CD4-positive, alpha-beta T cell (primary cell): Measurements from ENCODE around the gene SLC26A5. TPM values are rescaled to one million over a fixed set of nuclear protein-coding genes. Genes with fewer than 3 reads are reported as not detected.

Experiments
- ATAC-seq: fragments of 200-7000 bp; cut with Tn5 transposase; one replicate; pipeline ENCODE4 v1.10.0; 2022; ENCODE audit warnings: mild to moderate bottlenecking; ENCODE audit not compliant: poor library complexity
- CTCF ChIA-PET: fragments of 350-600 bp; sonication (Branson Sonifier 250); formaldehyde crosslinking; loops from one replicate; lab custom pipeline; 2021; ENCODE audit warnings: antibody characterized with exemption, inconsistent platforms; lab: Charles Lee
- POLR2A ChIA-PET: fragments of 350-600 bp; sonication (Branson Sonifier 250); formaldehyde crosslinking; loops from one replicate; lab custom pipeline; 2021; ENCODE audit warnings: antibody characterized with exemption, inconsistent platforms; lab: Charles Lee
- DNase-seq, 14 experiments: peaks; one replicate each; pipeline ENCODE4 v3.0.0-alpha.2; 2013 to 2020; ENCODE audit warnings: mixed read lengths in 2 of 14
- H3K27ac ChIP-seq, 2 donors: one replicate each; pipeline versions ENCODE4 v1.5.1 to v1.7.0; 2013; ENCODE audit warnings: low read length in 2 of 2, low read depth in 1 of 2, mild to moderate bottlenecking in 1 of 2
- H3K27me3 ChIP-seq, 2 experiments: 1 replicate in 1 of 2; 2 replicates in 1 of 2; pipeline versions ENCODE4 v1.6.1 to v1.7.0; 2013; ENCODE audit warnings: low read length in 2 of 2, control low read depth in 1 of 2, mild to moderate bottlenecking in 1 of 2, moderate library complexity in 1 of 2; ENCODE audit not compliant: insufficient read depth in 2 of 2, control insufficient read depth in 1 of 2
- H3K36me3 ChIP-seq: one replicate; pipeline ENCODE4 v1.6.1; 2013; ENCODE audit warnings: low read length, control low read depth; ENCODE audit not compliant: insufficient read depth
- H3K4me1 ChIP-seq: one replicate; pipeline ENCODE4 v1.6.1; 2013; ENCODE audit warnings: low read length, control low read depth; ENCODE audit not compliant: insufficient read depth
- H3K4me3 ChIP-seq: one replicate; pipeline ENCODE4 v1.5.1; 2013; ENCODE audit warnings: mild to moderate bottlenecking, low read length, moderate library complexity
- H3K9me3 ChIP-seq, 2 experiments: 1 replicate in 1 of 2; 2 replicates in 1 of 2; pipeline versions ENCODE4 v1.6.1 to v1.7.0; 2013; ENCODE audit warnings: low read length in 2 of 2, mild to moderate bottlenecking in 2 of 2, control low read depth in 1 of 2, moderate library complexity in 1 of 2; ENCODE audit not compliant: control insufficient read depth in 1 of 2, insufficient read depth in 1 of 2
- H3K27ac Mint-ChIP-seq: one replicate; pipeline ENCODE4 v1.8.0; 2020; ENCODE audit warnings: mixed read lengths
- H3K27me3 Mint-ChIP-seq: one replicate; pipeline ENCODE4 v1.8.0; 2021; ENCODE audit warnings: mixed read lengths
- H3K36me3 Mint-ChIP-seq: one replicate; pipeline ENCODE4 v1.8.0; 2021; ENCODE audit warnings: low read depth, mixed read lengths
- H3K4me1 Mint-ChIP-seq: one replicate; pipeline ENCODE4 v1.8.0; 2021; ENCODE audit warnings: low read depth, mixed read lengths
- H3K4me3 Mint-ChIP-seq: one replicate; pipeline ENCODE4 v1.8.0; 2020; ENCODE audit warnings: mild to moderate bottlenecking, mixed read lengths
- H3K9me3 Mint-ChIP-seq: one replicate; pipeline ENCODE4 v1.8.0; 2020; ENCODE audit warnings: mixed read lengths
- intact Hi-C, 2 experiments: fragments of 100-400 bp; cut with DNase I in 1 of 2; cut with micrococcal nuclease in 1 of 2; formaldehyde crosslinking; loops; one replicate each; pipeline versions ENCODE4 v1.15.1 to v1.9.0; 2023 to 2025; cut with DNase I, micrococcal nuclease
- total RNA-seq, 174 experiments: library from RNA in 2 of 174; stranded (reverse) in 2 of 174; gene quantifications; one replicate each; pipeline ENCODE4 v1.2.3 and lab custom pipeline; 2021 to 2026
- TF ChIP-seq, protein P1 (sequence below): fragments of 200-600 bp; IDR thresholded peaks from one replicate; pipeline ENCODE4 v1.8.0; 2022; ENCODE audit warnings: antibody characterized with exemption, mild to moderate bottlenecking

Gene SLC26A5
- total RNA-seq, 2 experiments from 2014 or later = not detected

- Histone ChIP-seq H3K36me3 (no peaks in the 10 kb centered on the region), H3K4me3 (no peak overlapping the region), H3K27me3 (no peaks in the 10 kb centered on the region), H3K4me1 (no peaks in the 10 kb centered on the region), H3K27ac (no peak overlapping the region), H3K9me3 (no peaks in the 10 kb centered on the region)
- Mint-ChIP-seq H3K36me3 (no peaks in the 10 kb centered on the region), H3K27ac (no peak overlapping the region), H3K9me3 (no peaks in the 10 kb centered on the region), H3K4me3 (no peak overlapping the region), H3K4me1 (no peaks in the 10 kb centered on the region), H3K27me3 (peaks cover 11% of the 10 kb centered on the region)
- ChIA-PET POLR2A (no interaction called here), CTCF (no interaction called here)
- no peak for ATAC-seq
- intact Hi-C loops = no loop called here
- TF ChIP-seq, protein P1, sequence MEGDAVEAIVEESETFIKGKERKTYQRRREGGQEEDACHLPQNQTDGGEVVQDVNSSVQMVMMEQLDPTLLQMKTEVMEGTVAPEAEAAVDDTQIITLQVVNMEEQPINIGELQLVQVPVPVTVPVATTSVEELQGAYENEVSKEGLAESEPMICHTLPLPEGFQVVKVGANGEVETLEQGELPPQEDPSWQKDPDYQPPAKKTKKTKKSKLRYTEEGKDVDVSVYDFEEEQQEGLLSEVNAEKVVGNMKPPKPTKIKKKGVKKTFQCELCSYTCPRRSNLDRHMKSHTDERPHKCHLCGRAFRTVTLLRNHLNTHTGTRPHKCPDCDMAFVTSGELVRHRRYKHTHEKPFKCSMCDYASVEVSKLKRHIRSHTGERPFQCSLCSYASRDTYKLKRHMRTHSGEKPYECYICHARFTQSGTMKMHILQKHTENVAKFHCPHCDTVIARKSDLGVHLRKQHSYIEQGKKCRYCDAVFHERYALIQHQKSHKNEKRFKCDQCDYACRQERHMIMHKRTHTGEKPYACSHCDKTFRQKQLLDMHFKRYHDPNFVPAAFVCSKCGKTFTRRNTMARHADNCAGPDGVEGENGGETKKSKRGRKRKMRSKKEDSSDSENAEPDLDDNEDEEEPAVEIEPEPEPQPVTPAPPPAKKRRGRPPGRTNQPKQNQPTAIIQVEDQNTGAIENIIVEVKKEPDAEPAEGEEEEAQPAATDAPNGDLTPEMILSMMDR = no peak
- DNase-seq = no peak
Observed at GRCh38 chr7:103382032-103382402, 64.0 kb downstream of the SLC26A5 start.

DNA sequence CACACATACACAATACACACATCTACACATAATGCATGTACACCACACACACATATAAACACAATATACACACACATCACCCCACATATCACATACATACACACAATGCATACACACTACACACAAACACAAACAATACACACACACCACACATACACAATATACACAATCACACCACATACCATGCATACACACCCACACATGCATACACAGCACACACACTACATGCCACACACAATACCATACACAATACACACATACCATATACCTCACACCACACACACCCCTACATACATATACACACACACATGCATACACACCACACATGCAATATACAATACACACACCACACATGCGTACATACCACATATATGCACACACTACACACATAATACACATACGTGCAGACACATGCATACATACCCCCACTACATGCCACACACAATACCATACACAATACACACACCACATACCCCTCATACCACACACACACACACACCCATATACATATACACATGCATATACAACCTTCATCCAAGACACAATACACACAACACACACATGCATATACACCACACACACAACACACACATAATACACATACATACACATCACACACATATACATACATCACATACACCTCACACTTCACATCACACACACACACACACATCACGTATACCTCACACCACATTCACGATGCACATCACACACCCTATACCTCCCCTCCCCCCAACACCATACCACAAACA lies 64.6 kb downstream of the SLC26A5 start:
- DNase-seq (no peak), ATAC-seq (no peak)
- Mint-ChIP-seq H3K36me3 (no peaks in the 10 kb centered on the region), H3K9me3 (no peaks in the 10 kb centered on the region), H3K4me3 (no peak overlapping the region), H3K27ac (no peak overlapping the region), H3K27me3 (peaks cover 8% of the 10 kb centered on the region), H3K4me1 (no peaks in the 10 kb centered on the region)
- Histone ChIP-seq H3K27ac (no peak overlapping the region), H3K27me3 (no peaks in the 10 kb centered on the region), H3K4me1 (no peaks in the 10 kb centered on the region), H3K9me3 (no peaks in the 10 kb centered on the region), H3K4me3 (no peak overlapping the region), H3K36me3 (no peaks in the 10 kb centered on the region)
- intact Hi-C loops = no loop called here
- POLR2A ChIA-PET = no interaction called here
- CTCF ChIA-PET = no interaction called here
- TF ChIP-seq, protein P1 = no peak

GRCh38 chr7:103380395-103381191 lies 65.4 kb downstream of the SLC26A5 start:
- H3K27me3 ChIP-seq = no peaks in the 10 kb centered on the region
- ChIA-PET POLR2A (no interaction called here), CTCF (no interaction called here)
- no peaks in the 10 kb centered on the region for H3K9me3 ChIP-seq
- H3K36me3 ChIP-seq = no peaks in the 10 kb centered on the region
- H3K27ac Mint-ChIP-seq = no peak overlapping the region
- no peak overlapping the region for H3K4me3 Mint-ChIP-seq
- H3K4me1 Mint-ChIP-seq = no peaks in the 10 kb centered on the region
- H3K27ac ChIP-seq = no peak overlapping the region
- no peaks in the 10 kb centered on the region for H3K9me3 Mint-ChIP-seq
- H3K36me3 Mint-ChIP-seq = no peaks in the 10 kb centered on the region
- TF ChIP-seq, protein P1 = no peak
- H3K4me3 ChIP-seq = no peak overlapping the region
- DNase-seq (no peak), ATAC-seq (no peak)
- H3K27me3 Mint-ChIP-seq = peaks cover 8% of the 10 kb centered on the region
- intact Hi-C loops = no loop called here
- H3K4me1 ChIP-seq = no peaks in the 10 kb centered on the region
